ENCODE results near the gene XRN1.

DNA sequence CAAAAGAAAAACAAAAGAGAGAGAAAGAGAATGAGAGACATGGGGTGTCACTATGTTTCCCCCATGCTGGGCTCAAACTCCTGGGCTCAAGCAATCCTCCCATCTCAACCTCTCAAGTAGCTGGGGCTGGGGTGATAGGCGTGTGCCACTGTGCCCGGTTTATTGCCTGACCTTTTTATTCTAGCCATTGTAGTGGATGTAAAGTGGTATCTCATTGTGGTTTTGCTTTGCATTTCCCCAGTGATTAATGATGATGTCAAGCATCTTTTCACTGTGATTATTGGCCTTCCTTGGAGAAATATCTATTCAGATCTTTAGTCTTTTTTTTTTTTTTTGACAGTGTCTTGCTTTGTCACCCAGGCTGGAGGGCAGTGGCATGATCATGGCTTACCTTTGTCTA is 184.7 kb downstream of the XRN1 start:
- TF ChIP-seq, protein P1, sequence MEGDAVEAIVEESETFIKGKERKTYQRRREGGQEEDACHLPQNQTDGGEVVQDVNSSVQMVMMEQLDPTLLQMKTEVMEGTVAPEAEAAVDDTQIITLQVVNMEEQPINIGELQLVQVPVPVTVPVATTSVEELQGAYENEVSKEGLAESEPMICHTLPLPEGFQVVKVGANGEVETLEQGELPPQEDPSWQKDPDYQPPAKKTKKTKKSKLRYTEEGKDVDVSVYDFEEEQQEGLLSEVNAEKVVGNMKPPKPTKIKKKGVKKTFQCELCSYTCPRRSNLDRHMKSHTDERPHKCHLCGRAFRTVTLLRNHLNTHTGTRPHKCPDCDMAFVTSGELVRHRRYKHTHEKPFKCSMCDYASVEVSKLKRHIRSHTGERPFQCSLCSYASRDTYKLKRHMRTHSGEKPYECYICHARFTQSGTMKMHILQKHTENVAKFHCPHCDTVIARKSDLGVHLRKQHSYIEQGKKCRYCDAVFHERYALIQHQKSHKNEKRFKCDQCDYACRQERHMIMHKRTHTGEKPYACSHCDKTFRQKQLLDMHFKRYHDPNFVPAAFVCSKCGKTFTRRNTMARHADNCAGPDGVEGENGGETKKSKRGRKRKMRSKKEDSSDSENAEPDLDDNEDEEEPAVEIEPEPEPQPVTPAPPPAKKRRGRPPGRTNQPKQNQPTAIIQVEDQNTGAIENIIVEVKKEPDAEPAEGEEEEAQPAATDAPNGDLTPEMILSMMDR (IDR thresholded peaks at IDR 0.05; ENCODE audit: insufficient read depth, low read length, poor library complexity, severe bottlenecking), result no peak
- no peak for TF ChIP-seq EZH2phosphoT487 (conservative IDR thresholded peaks at IDR 0.05; ENCODE audit: low read length)

Measured in SU-DHL-6 (cell line).